Urinary bladder (tissue), 4 donors: ENCODE data around the gene DNAJC27. TPM values are rescaled to one million over a fixed set of nuclear protein-coding genes. Genes with fewer than 3 reads are reported as not detected.

Source experiments
- DNase-seq: peaks from one replicate; pipeline ENCODE4 v3.0.0-alpha.2; 2015; ENCODE audit errors: extremely low spot score
- H3K27ac ChIP-seq: one replicate; pipeline ENCODE4 v1.5.1; 2013; ENCODE audit warnings: low read depth, mild to moderate bottlenecking, moderate library complexity
- H3K36me3 ChIP-seq: one replicate; pipeline ENCODE4 v1.6.1; 2013; ENCODE audit warnings: mild to moderate bottlenecking, moderate library complexity; ENCODE audit not compliant: insufficient read depth
- H3K4me1 ChIP-seq: one replicate; pipeline ENCODE4 v1.6.1; 2013; ENCODE audit warnings: mild to moderate bottlenecking, moderate library complexity; ENCODE audit not compliant: insufficient read depth
- H3K4me3 ChIP-seq: one replicate; pipeline ENCODE4 v1.5.1; 2013; ENCODE audit warnings: low read depth, low read length
- WGBS: extraction: QIAGEN DNeasy Blood & Tissue Kit; methylation state at CpG from one replicate; pipeline ENCODE4 v1.1.7; 2013; 5-methylcytosine and 5-hydroxymethylcytosine counted together
- polyA plus RNA-seq: library from polyadenylated mRNA; stranded (reverse); fragments of 200-250 nt; gene quantifications from one replicate; pipeline ENCODE4 v1.2.3, GENCODE V29; 2013
- total RNA-seq: library from RNA; depleted of rRNA; stranded (reverse); fragments of >200 nt; gene quantifications from one replicate; pipeline ENCODE4 v1.2.3, GENCODE V29; 2014
- donor health status: healthy with polysubstance abuse.
- donor health status: healthy.

The DNAJC27 gene
- total and polyA plus RNA-seq, 2 donors = 6.3 to 13.3 TPM

DNA sequence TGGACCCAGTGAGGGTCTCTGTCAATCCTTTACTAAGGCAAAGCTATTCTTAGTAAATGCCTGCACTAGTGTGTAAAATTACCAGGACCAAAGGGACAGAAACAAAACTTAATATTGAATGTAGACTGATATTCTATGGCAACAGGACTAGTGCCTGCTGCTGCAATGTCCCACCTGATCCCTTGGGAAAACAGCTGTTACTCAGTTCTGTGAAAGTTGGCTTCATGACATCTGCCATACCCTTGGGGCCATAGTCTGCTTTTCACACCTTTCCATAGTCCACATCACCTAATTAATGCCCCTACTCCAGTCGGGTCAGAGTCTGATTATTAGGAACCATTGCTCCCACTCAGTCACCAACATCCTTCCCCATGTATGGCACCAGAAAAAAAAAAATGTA, 14.5 kb downstream of the DNAJC27 start:
- no peak overlapping the region for H3K4me3 ChIP-seq
- peaks cover 3% of the 10 kb centered on the region for H3K36me3 ChIP-seq
- WGBS = 98% methylated on average over 1 of the region's 1 CpG
- no peaks in the 10 kb centered on the region for H3K4me1 ChIP-seq
- no peak overlapping the region for H3K27ac ChIP-seq
- no peak for DNase-seq

DNA sequence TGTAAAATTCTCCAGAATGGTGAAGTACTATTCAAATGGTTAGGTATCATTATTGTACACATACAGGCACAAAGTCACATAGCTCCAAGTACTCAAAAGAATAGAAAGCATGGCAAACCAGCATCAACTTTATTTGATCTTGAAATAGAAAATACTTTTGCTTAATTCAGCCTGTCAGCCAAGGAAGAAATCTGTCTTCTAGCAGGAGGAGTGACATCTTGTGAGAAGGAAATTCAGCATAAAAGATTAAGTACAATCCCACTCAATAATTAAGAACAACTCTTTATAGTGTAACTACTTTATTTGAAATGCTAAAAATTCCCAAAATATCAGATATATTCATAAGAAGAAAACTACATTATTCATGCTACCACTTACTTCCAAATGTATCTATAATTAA, 15.8 kb downstream of the DNAJC27 start:
- H3K36me3 ChIP-seq = peaks cover 9% of the 10 kb centered on the region

DNA sequence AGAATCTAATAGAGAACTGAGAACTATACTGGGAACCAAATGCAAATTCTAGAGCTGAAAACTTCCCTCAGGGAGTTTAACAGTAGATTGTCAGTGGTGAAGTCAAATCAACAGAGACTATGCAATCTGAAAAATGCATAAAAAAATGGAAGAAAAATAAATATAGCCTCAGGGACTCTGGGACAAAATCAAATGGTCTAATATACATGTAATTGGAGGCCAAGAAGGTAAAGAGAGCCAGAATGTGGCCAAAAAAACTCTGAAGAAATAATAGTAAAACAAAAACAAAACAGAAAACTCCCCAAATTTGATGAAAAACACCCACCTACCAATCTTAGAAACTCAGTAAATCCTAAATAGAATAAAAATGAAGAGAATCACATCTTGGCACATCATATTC, 16.5 kb downstream of the DNAJC27 start:
- no peak overlapping the region for H3K4me3 ChIP-seq
- H3K27ac ChIP-seq = no peak overlapping the region
- peaks cover 9% of the 10 kb centered on the region for H3K36me3 ChIP-seq
- no peak for DNase-seq
- no peaks in the 10 kb centered on the region for H3K4me1 ChIP-seq

More for the DNA sequence above, 15.8 kb downstream of the DNAJC27 start:
- Histone ChIP-seq H3K27ac (no peak overlapping the region), H3K4me3 (no peak overlapping the region), H3K4me1 (no peaks in the 10 kb centered on the region)
- DNase-seq = no peak

DNA sequence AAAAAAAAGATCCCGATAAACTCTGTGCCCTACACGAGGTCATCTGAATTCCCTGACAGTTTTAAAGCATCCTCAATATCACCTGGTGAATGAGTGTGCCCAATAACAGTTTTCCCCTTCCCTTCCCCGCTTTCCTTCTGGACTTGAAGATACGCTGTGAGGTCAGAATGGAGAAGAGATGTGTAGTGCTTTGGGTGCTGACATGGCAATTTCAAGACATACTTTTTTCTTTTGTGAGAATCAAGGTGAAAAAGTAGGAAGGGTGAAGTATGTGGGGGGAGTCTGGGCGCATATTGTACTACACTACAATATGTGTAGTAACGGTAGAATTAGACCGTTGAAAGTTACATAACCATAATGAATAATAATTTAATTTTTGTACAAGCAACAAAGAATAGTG, 21.7 kb downstream of the DNAJC27 start:
- no peaks in the 10 kb centered on the region for H3K4me1 ChIP-seq
- H3K36me3 ChIP-seq = peaks cover 5% of the 10 kb centered on the region
- no peak overlapping the region for H3K4me3 ChIP-seq
- no peak overlapping the region for H3K27ac ChIP-seq
- 91% methylated on average over 7 of the region's 7 CpGs for WGBS
- no peak for DNase-seq

DNA sequence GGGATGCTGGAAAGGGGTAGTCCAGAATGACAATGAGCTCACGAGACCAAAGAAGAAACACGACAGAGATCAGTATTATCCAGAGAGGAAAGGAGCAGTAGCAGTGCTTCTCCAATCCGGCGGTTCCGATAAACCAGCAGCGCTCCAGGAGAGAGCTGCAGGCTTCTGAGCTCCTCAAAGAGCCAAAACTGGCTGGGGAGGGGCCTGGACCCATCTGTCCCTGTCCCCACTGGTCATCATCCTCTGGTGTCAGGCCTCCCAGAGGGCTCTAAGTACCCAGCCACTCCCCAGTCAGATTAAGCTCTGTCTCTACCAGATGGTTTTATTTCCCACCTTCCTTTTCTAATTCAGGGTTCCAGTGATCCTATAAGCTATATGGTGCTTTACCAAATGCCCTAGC, 23.2 kb downstream of the DNAJC27 start:
- WGBS = 89% methylated on average over 6 of the region's 6 CpGs
- Histone ChIP-seq H3K27ac (no peak overlapping the region), H3K36me3 (peaks cover 5% of the 10 kb centered on the region), H3K4me1 (no peaks in the 10 kb centered on the region), H3K4me3 (no peak overlapping the region)
- no peak for DNase-seq

DNA sequence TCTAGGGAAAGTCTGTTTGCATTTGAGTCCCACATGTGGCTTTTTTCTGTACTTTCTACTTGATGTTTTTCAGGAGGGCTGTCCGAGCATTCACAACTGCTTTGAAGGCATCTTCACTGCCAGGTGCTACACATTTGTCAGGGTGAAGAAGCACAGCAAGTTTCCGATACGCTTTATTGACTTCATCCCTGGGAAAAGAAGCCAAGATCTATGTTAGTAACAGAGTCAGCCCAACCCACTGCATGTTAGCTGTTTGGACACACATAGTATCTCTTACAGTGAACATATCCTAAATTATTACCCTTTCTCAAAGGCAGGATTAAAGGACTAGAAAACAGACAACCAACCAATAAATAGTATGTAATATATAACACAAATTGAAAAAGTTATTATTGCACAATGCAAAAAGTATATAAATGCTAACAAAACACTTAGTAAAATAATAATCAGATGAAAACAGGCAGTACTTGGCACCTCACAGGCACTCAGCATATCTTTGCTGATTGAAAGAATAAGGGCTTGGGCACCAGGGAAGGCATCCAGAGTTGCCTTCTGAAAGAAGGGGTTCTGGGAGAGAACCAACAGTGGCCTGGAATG, 24.1 kb downstream of the DNAJC27 start:
- no peak for DNase-seq
- Histone ChIP-seq H3K27ac (no peak overlapping the region), H3K4me1 (no peaks in the 10 kb centered on the region), H3K36me3 (peaks cover 5% of the 10 kb centered on the region), H3K4me3 (no peak overlapping the region)
- WGBS = 76% methylated on average over 3 of the region's 3 CpGs

DNA sequence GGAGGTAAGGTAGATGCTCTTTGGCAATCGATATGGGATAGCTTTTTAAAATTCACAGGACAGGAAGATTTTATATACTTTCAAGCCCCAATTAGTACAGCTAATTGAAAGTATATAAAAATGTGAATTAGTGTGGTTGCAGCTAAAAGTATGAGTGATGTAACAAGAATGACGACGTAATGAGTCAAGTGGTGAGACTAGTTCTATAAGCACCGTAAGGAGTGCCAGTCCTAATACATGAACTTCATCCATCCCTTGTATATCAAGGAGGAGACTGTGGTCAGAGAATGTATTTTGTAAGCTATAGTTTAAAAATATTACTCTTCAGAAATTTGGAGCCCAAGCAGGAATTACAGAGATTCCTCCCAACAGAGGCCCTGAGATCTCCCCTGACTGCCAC, 25.8 kb downstream of the DNAJC27 start:
- 96% methylated on average over 4 of the region's 4 CpGs for WGBS

DNA sequence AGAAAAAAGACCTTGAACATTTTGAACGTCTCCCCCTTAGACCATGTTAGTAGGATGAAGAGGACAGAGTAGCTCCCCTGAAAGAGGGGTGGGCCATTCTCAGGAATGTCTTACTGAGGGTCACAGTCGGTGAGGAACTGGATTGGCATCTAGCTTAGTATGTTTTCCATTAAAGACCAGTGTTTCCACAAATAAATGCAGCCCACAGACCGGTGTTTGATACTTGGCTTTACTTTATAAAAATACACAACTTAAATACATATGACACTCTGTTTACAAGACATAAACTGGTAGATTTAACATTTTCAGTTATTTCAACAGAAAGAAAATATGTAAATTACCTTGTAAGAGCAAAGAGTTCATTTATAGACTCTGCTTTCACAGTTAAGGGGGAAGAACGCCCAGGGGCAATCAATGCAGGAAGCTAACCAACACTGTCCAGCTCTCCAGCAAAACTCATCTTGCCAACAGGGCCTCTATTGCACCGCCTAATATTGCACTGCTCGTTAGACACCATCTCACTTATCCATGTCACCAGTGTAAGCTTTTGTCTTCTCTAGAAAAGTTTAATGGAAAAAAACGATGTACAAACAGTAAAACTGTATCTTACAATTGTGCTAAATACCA, 28.2 kb downstream of the DNAJC27 start:
- WGBS = 76% methylated on average over 7 of the region's 7 CpGs
- no peaks in the 10 kb centered on the region for H3K4me1 ChIP-seq
- no peak overlapping the region for H3K27ac ChIP-seq
- no peaks in the 10 kb centered on the region for H3K36me3 ChIP-seq
- DNase-seq = no peak
- H3K4me3 ChIP-seq = no peak overlapping the region

More for the DNA sequence above, 25.8 kb downstream of the DNAJC27 start:
- H3K27ac ChIP-seq = no peak overlapping the region
- no peak overlapping the region for H3K4me3 ChIP-seq
- no peak for DNase-seq
- no peaks in the 10 kb centered on the region for H3K4me1 ChIP-seq
- H3K36me3 ChIP-seq = no peaks in the 10 kb centered on the region

DNA sequence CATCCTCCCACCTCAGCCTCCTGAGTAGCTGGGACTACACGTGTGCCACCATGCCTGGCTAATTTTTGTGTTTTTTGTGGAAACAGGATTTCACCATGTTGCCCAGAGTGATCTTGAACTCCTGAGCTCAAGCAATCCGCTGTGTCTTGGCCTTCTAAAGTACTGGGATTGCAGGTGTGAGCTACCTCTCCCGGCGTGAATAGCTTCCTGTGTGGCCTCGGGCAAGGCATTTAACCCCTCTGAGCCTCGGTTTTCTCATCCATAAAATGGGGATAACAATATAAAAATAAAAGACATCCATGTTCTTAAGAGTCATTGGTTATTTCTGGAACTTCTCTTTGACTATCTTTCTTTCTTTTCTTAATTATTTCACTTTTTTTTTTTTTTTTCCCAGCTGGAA, 32.4 kb downstream of the DNAJC27 start:
- DNase-seq = no peak
- H3K4me3 ChIP-seq = no peak overlapping the region
- no peaks in the 10 kb centered on the region for H3K4me1 ChIP-seq
- H3K27ac ChIP-seq = no peak overlapping the region
- 84% methylated on average over 6 of the region's 6 CpGs for WGBS
- no peaks in the 10 kb centered on the region for H3K36me3 ChIP-seq

DNA sequence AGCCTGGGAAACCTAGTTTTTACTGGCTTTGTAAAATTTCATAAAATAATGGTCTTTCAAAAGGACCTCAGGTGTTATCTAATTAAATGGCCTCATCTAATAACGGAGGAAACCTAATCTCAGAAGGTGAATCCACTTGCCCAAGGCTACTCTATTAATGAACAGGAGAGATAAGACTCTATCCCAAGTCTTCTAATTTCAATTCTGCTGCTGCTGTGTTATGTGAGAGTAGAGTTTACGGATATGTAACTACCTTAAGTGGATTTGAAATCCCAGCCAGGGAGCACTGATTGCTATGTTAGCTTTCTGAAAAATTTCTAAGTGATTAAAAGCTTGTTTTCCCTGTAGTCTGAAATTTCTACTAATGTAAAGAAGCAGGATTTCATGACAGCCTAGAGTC, 34.5 kb downstream of the DNAJC27 start:
- H3K36me3 ChIP-seq = no peaks in the 10 kb centered on the region
- no peak overlapping the region for H3K4me3 ChIP-seq
- 96% methylated on average over 2 of the region's 2 CpGs for WGBS
- H3K4me1 ChIP-seq = no peaks in the 10 kb centered on the region
- no peak for DNase-seq
- H3K27ac ChIP-seq = no peak overlapping the region

DNA sequence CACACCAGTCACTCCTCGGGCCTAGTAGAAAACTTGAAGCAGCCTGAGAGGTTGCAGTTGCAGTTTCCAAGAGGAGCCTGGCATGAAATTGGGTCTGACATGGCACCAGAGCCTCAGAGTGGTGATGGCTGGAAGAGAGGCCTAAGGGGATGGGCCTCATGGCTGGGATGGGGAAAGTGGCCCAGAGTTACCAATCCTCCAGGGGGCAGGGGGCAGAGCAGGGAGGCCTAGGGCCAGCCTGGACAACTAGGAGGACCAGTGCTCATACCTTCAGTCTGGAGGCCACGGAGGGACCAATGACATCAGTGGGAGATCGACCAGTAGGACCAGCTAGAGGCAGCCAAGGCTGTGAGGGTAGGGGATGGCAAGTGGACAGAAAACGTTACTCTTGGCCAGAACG, 36.6 kb downstream of the DNAJC27 start:
- Histone ChIP-seq H3K4me1 (no peaks in the 10 kb centered on the region), H3K27ac (no peak overlapping the region), H3K4me3 (no peak overlapping the region), H3K36me3 (no peaks in the 10 kb centered on the region)
- WGBS = 85% methylated on average over 5 of the region's 5 CpGs
- no peak for DNase-seq

DNA sequence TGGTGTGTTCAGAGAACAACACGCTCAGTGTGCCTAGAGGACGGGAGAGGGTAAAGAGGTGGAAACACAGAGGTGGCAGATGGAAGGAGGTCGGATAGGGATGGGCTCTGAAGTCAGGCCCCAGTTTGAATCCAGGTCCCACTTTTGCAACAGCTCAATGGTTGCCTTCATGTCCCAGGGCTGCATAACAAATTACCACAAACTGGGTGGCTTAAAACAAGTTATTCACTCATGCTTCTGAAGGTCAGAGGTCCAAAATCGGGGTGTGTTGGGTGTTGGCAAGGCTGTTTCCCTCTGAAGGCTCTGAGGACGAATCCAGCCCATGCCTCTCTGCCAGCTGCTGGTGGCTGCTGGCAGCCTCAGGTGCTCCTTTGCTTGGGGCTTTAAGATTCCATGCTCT, 39.0 kb downstream of the DNAJC27 start:
- 86% methylated on average over 5 of the region's 5 CpGs for WGBS
- no peaks in the 10 kb centered on the region for H3K36me3 ChIP-seq
- H3K4me1 ChIP-seq = no peaks in the 10 kb centered on the region
- no peak overlapping the region for H3K4me3 ChIP-seq
- H3K27ac ChIP-seq = no peak overlapping the region
- DNase-seq = no peak

DNA sequence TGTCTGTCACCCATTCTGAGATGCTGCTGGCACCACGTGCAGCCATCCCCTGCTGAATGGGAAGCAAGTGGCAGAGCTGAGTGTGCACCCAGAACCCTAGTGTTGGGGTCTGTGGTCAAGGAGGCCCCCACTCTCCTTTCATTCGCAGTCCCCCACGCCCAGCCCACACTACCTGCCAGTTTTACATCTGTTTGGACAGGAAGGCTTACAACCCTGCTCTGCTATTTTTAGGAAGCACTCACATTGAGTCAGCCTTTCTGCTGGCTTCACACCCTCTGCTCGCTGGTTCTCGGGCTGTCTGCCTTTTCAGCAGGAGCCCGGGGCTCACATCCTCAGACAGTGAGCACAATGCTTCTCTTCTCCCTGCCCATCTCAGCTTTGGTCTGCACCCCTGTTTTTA, 41.0 kb downstream of the DNAJC27 start:
- Histone ChIP-seq H3K4me1 (no peaks in the 10 kb centered on the region), H3K27ac (no peak overlapping the region), H3K4me3 (no peak overlapping the region), H3K36me3 (no peaks in the 10 kb centered on the region)
- DNase-seq = no peak
- 49% methylated on average over 6 of the region's 6 CpGs for WGBS

DNA sequence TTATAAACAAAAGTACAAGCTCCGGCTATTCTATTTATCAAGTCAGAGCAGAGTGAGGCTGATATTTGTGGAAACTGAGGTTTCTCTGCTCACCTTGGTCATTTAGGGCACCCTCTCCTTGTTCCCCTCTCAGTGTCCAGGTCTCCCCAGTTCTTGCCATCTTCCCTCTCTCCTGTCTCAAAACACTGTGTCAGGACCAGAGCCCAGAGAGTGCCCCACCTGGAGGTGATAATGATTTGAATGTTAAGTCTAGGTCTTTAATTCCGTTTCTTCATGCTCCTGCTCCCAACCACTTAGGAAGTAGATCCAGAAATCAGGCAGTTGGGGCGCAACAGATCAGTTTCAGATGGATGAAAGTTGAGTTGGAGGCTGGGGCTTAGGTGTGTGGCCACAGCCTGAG, 42.5 kb downstream of the DNAJC27 start:
- 96% methylated on average over 3 of the region's 3 CpGs for WGBS
- DNase-seq = no peak
- Histone ChIP-seq H3K36me3 (no peaks in the 10 kb centered on the region), H3K4me1 (no peaks in the 10 kb centered on the region), H3K27ac (no peak overlapping the region), H3K4me3 (no peak overlapping the region)

DNA sequence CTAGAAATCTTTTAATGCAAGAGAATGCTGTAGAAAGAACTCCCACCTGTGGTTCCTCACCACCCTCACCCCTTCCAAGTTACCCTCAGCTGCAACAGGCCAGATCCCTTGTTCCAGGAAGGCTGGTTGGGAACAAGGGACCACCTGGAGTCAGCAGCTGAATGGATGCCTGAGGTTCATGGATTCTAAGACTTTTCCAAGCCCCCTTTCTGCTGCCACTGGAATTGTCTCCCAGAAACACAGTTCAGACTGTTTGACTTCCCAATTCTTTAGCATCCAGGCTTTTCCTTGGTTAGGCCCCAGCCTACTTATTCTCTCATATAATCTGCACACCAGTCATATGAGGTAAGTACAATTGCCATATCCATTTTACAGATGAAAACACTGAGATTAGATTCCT, 43.7 kb downstream of the DNAJC27 start:
- no peak overlapping the region for H3K4me3 ChIP-seq
- no peaks in the 10 kb centered on the region for H3K36me3 ChIP-seq
- no peak for DNase-seq
- H3K27ac ChIP-seq = no peak overlapping the region
- no peaks in the 10 kb centered on the region for H3K4me1 ChIP-seq
